Trophoblast cell (in vitro differentiated cells and primary cell): Measurements from ENCODE around the gene CXCL6.

ENCODE experiments used
- DNase-seq, 2 donors: peaks; one replicate each; pipeline ENCODE4 v3.0.0-alpha.2; 2016
- H2AFZ ChIP-seq: 2 replicates; pipeline ENCODE4 v1.6.1; 2013; ENCODE audit warnings: low read length, moderate library complexity, mild to moderate bottlenecking; ENCODE audit not compliant: insufficient read depth, poor library complexity
- H2AK5ac ChIP-seq: 2 replicates; pipeline ENCODE4 v1.6.1; 2013; ENCODE audit warnings: mild to moderate bottlenecking, low read length
- H2BK120ac ChIP-seq: 2 replicates; pipeline ENCODE4 v1.6.1; 2013; ENCODE audit warnings: low read length, mild to moderate bottlenecking, moderate library complexity; ENCODE audit not compliant: insufficient read depth, poor library complexity
- H2BK12ac ChIP-seq: 2 replicates; pipeline ENCODE4 v1.6.1; 2013; ENCODE audit warnings: mild to moderate bottlenecking, low read length, moderate library complexity
- H2BK5ac ChIP-seq: 2 replicates; pipeline ENCODE4 v1.6.1; 2013; ENCODE audit warnings: low read length, low read depth, moderate library complexity, mild to moderate bottlenecking; ENCODE audit not compliant: poor library complexity
- H3K14ac ChIP-seq: 2 replicates; pipeline ENCODE4 v1.6.1; 2013; ENCODE audit warnings: mild to moderate bottlenecking, low read length
- H3K18ac ChIP-seq: 2 replicates; pipeline ENCODE4 v1.6.1; 2013; ENCODE audit warnings: mild to moderate bottlenecking, low read length
- H3K23ac ChIP-seq: 2 replicates; pipeline ENCODE4 v1.6.1; 2013; ENCODE audit warnings: low read length
- H3K27ac ChIP-seq: 2 replicates; pipeline ENCODE4 v1.5.1; 2013; ENCODE audit warnings: low read depth, mild to moderate bottlenecking, inconsistent platforms, low read length, moderate library complexity
- H3K27me3 ChIP-seq: 2 replicates; pipeline ENCODE4 v1.6.1; 2013; ENCODE audit warnings: inconsistent platforms, mild to moderate bottlenecking, low read length, moderate library complexity; ENCODE audit not compliant: insufficient read depth
- H3K36me3 ChIP-seq, 2 experiments: 1 replicate in 1 of 2; 2 replicates in 1 of 2; pipeline ENCODE4 v1.6.1; 2013; ENCODE audit warnings: low read length in 2 of 2, mild to moderate bottlenecking in 2 of 2, moderate library complexity in 1 of 2; ENCODE audit not compliant: insufficient read depth in 2 of 2, control insufficient read depth in 1 of 2
- H3K4ac ChIP-seq: 2 replicates; pipeline ENCODE4 v1.6.1; 2013; ENCODE audit warnings: low read depth, mild to moderate bottlenecking, low read length, moderate library complexity
- H3K4me1 ChIP-seq, 2 experiments: 1 replicate in 1 of 2; 2 replicates in 1 of 2; pipeline ENCODE4 v1.6.1; 2013; ENCODE audit warnings: low read length in 2 of 2, mild to moderate bottlenecking in 2 of 2, moderate library complexity in 1 of 2; ENCODE audit not compliant: insufficient read depth in 2 of 2, control insufficient read depth in 1 of 2
- H3K4me2 ChIP-seq: 2 replicates; pipeline ENCODE4 v1.6.1; 2013; ENCODE audit warnings: inconsistent platforms, mild to moderate bottlenecking, low read length, moderate library complexity
- H3K4me3 ChIP-seq: 2 replicates; pipeline ENCODE4 v1.5.1; 2013; ENCODE audit warnings: mild to moderate bottlenecking, low read depth, low read length, inconsistent platforms
- H3K79me1 ChIP-seq: one replicate; pipeline ENCODE4 v1.6.1; 2013; ENCODE audit warnings: low read length
- H3K79me2 ChIP-seq: 2 replicates; pipeline ENCODE4 v1.6.1; 2013; ENCODE audit warnings: low read length, mild to moderate bottlenecking; ENCODE audit not compliant: control insufficient read depth, insufficient read depth, poor library complexity
- H3K9ac ChIP-seq: 2 replicates; pipeline ENCODE4 v1.6.1; 2013; ENCODE audit warnings: mild to moderate bottlenecking, low read length
- H3K9me3 ChIP-seq: 2 replicates; pipeline ENCODE4 v1.6.1; 2013; ENCODE audit warnings: low read depth, mild to moderate bottlenecking, control low read depth, inconsistent platforms, low read length; ENCODE audit not compliant: insufficient read depth
- H4K12ac ChIP-seq: 2 replicates; pipeline ENCODE4 v1.6.1; 2013; ENCODE audit warnings: low read depth, mild to moderate bottlenecking, low read length, moderate library complexity
- H4K8ac ChIP-seq: 2 replicates; pipeline ENCODE4 v1.6.1; 2013; ENCODE audit warnings: low read depth, mild to moderate bottlenecking, low read length, moderate library complexity
- H4K91ac ChIP-seq: one replicate; pipeline ENCODE4 v1.6.1; 2013; ENCODE audit warnings: low read depth, mild to moderate bottlenecking, low read length, moderate library complexity
- WGBS: extraction: QIAGEN DNeasy Blood & Tissue Kit; methylation state at CpG from one replicate; pipeline ENCODE4 v1.1.7; 2013; ENCODE audit warnings: missing lambda C conversion rate; ENCODE audit not compliant: insufficient read length, insufficient coverage; ENCODE audit errors: extremely low coverage; 5-methylcytosine and 5-hydroxymethylcytosine counted together

The CXCL6 gene

GRCh38 chr4:73814679-73815078, 21.8 kb upstream of the CXCL6 start:
- Histone ChIP-seq H3K4me1 (no peaks in the 10 kb centered on the region), H3K23ac (no peak overlapping the region)
- no peak for DNase-seq

GRCh38 chr4:73815145-73815544, 21.3 kb upstream of the CXCL6 start:
- H2BK120ac ChIP-seq, result no peak overlapping the region
- no peak for DNase-seq
- H3K79me1 ChIP-seq, result no peaks in the 10 kb centered on the region
- no peak overlapping the region for H3K14ac ChIP-seq
- H4K8ac ChIP-seq, result no peak overlapping the region
- no peak overlapping the region for H3K18ac ChIP-seq
- H4K91ac ChIP-seq, result no peak overlapping the region
- H2BK12ac ChIP-seq, result no peak overlapping the region
- no peak overlapping the region for H3K9ac ChIP-seq
- H3K4me1 ChIP-seq, result no peaks in the 10 kb centered on the region
- no peak overlapping the region for H3K27ac ChIP-seq
- H3K36me3 ChIP-seq, result no peaks in the 10 kb centered on the region
- H3K4me2 ChIP-seq, result no peak overlapping the region
- H4K12ac ChIP-seq, result no peak overlapping the region
- H3K27me3 ChIP-seq, result no peaks in the 10 kb centered on the region
- no CpG with 5 or more reads among the region's 1 CpG for WGBS
- no peak overlapping the region for H3K4ac ChIP-seq
- H2AK5ac ChIP-seq, result no peak overlapping the region
- no peaks in the 10 kb centered on the region for H3K9me3 ChIP-seq
- no peak overlapping the region for H3K4me3 ChIP-seq
- no peak overlapping the region for H2AFZ ChIP-seq
- no peak overlapping the region for H2BK5ac ChIP-seq
- H3K79me2 ChIP-seq, result no peaks in the 10 kb centered on the region
- H3K23ac ChIP-seq, result no peak overlapping the region

More at GRCh38 chr4:73814679-73815078, 21.8 kb upstream of the CXCL6 start:
- Histone ChIP-seq H2BK120ac (no peak overlapping the region), H3K18ac (no peak overlapping the region), H3K4me2 (no peak overlapping the region), H3K9ac (no peak overlapping the region), H2BK12ac (no peak overlapping the region), H4K8ac (no peak overlapping the region), H3K79me1 (no peaks in the 10 kb centered on the region), H4K12ac (no peak overlapping the region), H4K91ac (no peak overlapping the region), H3K9me3 (no peaks in the 10 kb centered on the region), H3K4ac (no peak overlapping the region), H2AK5ac (no peak overlapping the region), H2AFZ (no peak overlapping the region), H2BK5ac (no peak overlapping the region), H3K27me3 (no peaks in the 10 kb centered on the region), H3K79me2 (no peaks in the 10 kb centered on the region), H3K14ac (no peak overlapping the region), H3K4me3 (no peak overlapping the region), H3K27ac (no peak overlapping the region), H3K36me3 (no peaks in the 10 kb centered on the region)
- no CpG with 5 or more reads among the region's 1 CpG for WGBS

GRCh38 chr4:73816814-73817213, 19.7 kb upstream of the CXCL6 start:
- H3K9me3 ChIP-seq, result no peaks in the 10 kb centered on the region
- no peak overlapping the region for H2BK5ac ChIP-seq

GRCh38 chr4:73817341-73817740, 19.1 kb upstream of the CXCL6 start:
- no peak overlapping the region for H2BK12ac ChIP-seq
- WGBS, result no CpG with 5 or more reads among the region's 1 CpG
- no peak overlapping the region for H4K8ac ChIP-seq
- no peak overlapping the region for H3K9ac ChIP-seq
- no peak overlapping the region for H3K18ac ChIP-seq
- H3K23ac ChIP-seq, result no peak overlapping the region
- no peaks in the 10 kb centered on the region for H3K36me3 ChIP-seq
- no peak overlapping the region for H3K4me2 ChIP-seq
- H2BK5ac ChIP-seq, result no peak overlapping the region
- H4K12ac ChIP-seq, result no peak overlapping the region
- H3K4me1 ChIP-seq, result no peaks in the 10 kb centered on the region
- no peaks in the 10 kb centered on the region for H3K79me2 ChIP-seq
- H3K14ac ChIP-seq, result no peak overlapping the region
- no peak overlapping the region for H3K27ac ChIP-seq
- no peak overlapping the region for H2AFZ ChIP-seq
- no peak overlapping the region for H2BK120ac ChIP-seq
- H2AK5ac ChIP-seq, result no peak overlapping the region
- H3K9me3 ChIP-seq, result no peaks in the 10 kb centered on the region
- DNase-seq, result no peak
- no peaks in the 10 kb centered on the region for H3K79me1 ChIP-seq
- no peak overlapping the region for H3K4ac ChIP-seq
- no peak overlapping the region for H4K91ac ChIP-seq
- no peak overlapping the region for H3K4me3 ChIP-seq
- no peaks in the 10 kb centered on the region for H3K27me3 ChIP-seq

More at GRCh38 chr4:73816814-73817213, 19.7 kb upstream of the CXCL6 start:
- no peaks in the 10 kb centered on the region for H3K27me3 ChIP-seq
- H3K4me1 ChIP-seq, result no peaks in the 10 kb centered on the region
- H3K4me2 ChIP-seq, result no peak overlapping the region
- no peaks in the 10 kb centered on the region for H3K36me3 ChIP-seq
- whole genome bisulfite sequencing, result 100% methylated on average over 1 of the region's 3 CpGs
- H3K79me1 ChIP-seq, result no peaks in the 10 kb centered on the region
- H2BK12ac ChIP-seq, result no peak overlapping the region
- H3K27ac ChIP-seq, result no peak overlapping the region
- no peak overlapping the region for H3K14ac ChIP-seq
- H4K91ac ChIP-seq, result no peak overlapping the region
- no peak overlapping the region for H3K4ac ChIP-seq
- no peak overlapping the region for H3K9ac ChIP-seq
- H2AK5ac ChIP-seq, result no peak overlapping the region
- DNase-seq, result no peak
- no peak overlapping the region for H4K12ac ChIP-seq
- no peak overlapping the region for H3K4me3 ChIP-seq
- no peak overlapping the region for H3K18ac ChIP-seq
- no peak overlapping the region for H4K8ac ChIP-seq
- no peak overlapping the region for H2AFZ ChIP-seq
- no peak overlapping the region for H3K23ac ChIP-seq
- no peak overlapping the region for H2BK120ac ChIP-seq
- H3K79me2 ChIP-seq, result no peaks in the 10 kb centered on the region
